GM19324 (cell line): ENCODE results near the gene RHD.
"Not testable (repeated sequence)": the region's sequence is repeated elsewhere in the genome, so short reads cannot be mapped to it uniquely, and the experiment has no call there.

Source experiments
- ATAC-seq: cut with Tn5 transposase; IDR thresholded peaks from one replicate; pipeline ENCODE4 v1.9.1; 2021; ENCODE audit warnings: mild to moderate bottlenecking, moderate library complexity; ENCODE audit not compliant: unreplicated experiment, low FRiP score

RHD gene

DNA sequence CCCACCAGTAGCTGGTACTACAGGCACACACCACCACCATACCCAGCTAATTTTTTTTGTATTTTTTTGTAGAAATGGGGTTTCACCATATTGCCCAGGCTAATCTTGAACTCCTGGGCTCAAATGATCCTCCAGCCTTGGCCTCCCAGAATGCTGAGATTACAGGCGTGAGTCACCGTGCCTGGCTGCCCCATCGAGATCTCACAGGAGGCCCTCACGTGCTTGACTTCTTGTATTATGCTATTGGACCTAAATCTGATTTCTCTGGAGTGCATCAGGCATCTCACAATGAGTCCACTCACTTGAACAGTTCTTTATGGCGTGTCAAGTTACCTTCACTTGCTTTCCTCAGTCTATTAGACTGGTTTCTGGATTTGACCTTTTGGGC, 15.7 kb upstream of the RHD start:
- no peak for ATAC-seq

DNA sequence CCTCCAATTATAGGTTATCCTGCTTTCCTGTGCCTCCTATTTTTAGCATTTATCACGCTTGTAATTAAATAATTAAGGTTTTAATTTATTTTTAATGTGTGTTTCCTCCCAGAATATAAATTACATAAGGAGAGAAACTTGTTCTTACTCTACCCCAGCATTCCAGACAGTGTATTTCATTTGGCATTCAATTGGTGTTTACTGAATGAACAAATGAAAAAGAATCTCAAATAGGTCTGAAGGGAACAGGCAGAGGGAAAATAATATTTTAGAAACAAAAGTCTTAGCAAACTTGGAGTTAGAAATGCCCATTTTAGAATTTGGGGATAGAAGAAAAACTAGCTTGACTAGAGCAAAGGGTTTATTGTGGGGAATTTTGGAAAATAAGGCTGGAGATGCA, 15.1 kb upstream of the RHD start:
- ATAC-seq, result no peak

DNA sequence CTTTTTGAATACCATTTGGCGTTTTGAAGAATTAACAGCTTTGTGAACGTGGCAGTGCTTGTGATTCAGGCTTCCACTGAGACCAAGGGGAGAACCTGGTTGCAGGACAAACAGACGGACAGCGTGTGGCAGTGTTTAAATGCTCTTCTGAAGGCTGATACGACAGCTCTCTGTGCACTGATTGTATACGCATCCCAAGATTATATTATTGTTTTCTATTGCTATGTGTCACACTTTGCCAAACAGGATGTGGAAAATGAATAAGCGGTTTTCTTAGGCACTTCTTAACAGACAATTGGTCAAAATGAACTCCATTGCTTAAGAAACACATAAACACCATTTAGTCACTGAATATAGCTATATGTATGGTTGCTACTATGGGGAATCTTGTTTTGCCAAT, 12.5 kb upstream of the RHD start:
- not testable (repeated sequence) for ATAC-seq

DNA sequence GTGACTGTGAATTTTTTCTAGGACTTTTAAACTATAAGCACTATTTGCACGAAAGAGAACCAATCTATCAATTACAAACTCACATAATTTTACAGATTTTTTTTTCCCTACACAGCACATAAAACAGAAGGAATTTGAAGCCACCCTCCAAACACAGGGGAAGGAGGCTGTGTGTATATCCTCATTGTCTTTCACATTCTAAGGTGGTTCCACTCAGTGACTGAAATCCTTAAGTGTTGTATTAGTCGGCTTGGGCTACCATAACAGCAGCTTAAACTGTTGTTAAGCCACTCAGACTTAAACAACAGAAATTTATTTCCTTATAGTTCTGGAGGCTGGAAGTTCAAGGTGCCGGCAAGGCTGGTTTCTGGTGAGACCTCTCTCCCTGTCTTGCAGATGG, 12.0 kb upstream of the RHD start:
- not testable (repeated sequence) for ATAC-seq

DNA sequence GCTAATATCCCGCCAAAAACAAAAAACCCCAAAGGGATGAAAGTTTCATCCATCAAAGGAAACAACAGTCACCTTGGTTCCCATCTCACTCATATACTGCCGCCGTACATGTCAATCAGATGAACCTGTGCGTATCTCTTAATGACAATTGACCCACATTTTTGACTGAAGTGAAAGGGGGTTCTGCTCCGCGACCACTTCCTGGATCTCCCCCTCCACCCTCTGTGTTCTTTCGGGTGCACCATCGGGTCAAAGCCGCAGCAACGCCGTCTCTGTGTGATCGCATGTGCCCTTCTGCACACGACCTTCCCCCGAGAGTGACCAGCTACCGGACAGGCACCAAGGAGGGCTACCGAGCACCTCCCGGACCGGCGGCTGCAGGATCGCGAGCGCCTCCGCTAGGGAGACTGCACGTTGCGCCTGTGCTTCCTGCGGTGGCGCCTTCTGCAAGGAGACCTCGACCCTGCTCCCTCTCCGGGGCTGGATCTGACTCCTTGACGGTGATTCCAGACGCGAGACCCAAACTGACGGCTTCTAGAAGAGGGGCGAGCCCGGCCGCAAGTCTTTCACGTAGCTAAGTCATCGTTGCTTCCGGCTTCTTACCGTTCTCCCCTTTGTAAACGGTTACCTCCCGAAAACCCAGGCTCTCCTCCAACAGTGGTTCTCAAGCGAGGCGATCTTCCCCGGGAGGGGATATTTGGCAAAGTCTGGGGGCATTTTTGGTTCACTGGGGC, 5.6 kb upstream of the RHD start:
- peak; percentile 11 for ATAC-seq

DNA sequence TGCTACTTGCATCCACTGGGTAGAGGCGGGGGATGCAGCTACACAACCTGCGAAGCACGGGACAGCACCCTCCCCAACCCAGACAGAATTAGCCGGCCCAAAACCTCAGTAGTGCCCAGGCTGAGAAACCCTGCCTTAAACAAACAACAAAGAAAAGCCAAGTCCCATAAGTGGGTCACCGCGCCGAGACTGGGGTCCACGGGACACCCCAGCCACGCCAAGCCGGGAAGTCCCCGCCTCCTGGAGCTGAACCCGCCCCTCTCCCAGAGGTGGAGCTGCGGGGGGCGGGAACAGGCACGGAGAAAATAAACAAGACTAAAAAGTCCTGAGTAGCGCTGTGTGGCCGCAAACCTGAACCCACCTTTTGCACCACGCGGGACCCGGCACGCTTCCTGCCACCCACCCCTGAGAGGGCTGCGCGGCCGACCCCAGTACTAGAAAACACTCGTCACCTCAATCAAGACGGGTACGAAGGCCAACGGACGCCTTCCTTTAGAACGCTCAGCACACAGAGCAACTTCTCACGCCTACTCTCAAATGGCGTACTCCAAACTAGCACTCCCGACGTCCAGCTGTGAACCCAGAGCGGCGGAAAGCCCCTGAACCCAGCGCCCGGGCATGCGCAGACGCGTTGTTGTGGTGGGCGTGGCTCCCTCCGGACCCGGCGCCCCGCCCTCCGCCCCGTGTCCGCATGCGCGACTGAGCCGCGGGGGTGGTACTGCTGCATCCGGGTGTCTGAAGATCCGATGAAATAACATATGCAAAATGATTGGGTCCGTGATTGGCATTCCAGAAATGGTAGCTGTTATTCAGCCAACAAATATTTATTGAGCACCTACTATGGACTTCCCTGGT, 4.8 kb upstream of the RHD start:
- ATAC-seq, result peak; percentile 84

DNA sequence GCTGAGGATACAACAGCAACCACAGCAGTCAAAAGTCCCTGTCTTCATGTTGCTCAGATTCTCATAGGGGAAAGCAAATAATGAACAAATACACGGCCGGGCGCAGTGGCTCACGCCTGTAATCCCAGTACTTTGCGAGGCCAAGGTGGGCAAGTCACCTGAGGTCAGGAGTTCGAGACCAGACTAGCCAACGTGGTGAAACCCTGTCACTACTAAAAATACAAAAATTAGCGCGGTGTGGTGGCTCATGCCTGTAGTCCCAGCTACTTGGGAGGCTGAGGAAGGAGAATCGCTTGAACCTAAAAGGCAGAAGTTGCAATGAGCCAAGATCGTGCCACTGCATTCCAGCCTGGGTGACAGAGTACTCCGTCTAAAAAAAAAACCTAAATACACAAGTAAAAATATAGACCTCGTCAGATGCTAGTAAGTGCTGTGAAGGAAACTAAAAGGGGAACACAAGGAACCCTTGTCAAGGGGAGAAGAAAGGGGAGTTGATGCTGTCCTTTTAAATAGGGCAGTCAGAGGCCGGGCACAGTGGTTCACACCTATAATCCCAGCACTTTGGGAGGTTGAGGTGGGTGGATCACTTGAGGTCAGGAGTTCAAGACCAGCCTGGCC, 4.1 kb upstream of the RHD start:
- ATAC-seq, result not testable (repeated sequence)

DNA sequence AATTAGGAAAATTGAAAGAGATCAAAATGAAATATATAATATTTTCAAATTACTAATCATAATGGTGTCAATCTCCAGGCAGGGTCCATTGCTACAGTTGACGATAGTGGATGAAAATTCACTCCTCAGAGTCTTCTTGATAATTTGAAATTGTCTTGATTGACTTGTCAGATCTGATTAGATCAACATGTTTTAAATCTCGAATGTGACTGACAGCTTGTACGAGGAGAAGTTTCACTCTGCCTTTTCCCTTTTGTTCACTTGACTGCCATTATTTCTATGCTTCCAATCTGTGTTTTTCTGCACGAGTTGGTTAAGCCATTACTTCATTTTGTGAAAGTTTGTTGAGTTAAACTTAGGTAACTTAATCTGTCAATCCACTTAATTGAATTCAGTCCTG, 3.3 kb downstream of the RHD start:
- ATAC-seq, result not testable (repeated sequence)

DNA sequence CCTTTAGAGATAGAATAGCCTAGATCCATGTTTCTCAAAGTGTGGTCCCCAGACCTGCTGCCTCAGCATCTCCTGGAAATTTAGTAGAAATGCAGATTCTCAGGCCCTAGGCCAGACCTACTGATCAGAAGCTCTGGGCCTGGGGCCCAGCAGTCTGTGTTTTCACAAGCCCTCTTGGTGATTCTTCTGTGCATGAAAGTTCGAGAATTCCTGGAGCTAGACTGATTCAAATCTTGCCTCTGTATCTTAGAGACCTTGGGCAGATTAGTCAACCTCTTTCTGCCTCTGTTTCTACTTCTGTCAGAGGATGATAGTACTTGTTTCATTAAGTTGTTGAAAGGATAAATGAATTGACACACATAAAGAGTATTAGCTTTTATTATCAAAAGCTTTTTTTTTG, 5.0 kb downstream of the RHD start:
- not testable (repeated sequence) for ATAC-seq

DNA sequence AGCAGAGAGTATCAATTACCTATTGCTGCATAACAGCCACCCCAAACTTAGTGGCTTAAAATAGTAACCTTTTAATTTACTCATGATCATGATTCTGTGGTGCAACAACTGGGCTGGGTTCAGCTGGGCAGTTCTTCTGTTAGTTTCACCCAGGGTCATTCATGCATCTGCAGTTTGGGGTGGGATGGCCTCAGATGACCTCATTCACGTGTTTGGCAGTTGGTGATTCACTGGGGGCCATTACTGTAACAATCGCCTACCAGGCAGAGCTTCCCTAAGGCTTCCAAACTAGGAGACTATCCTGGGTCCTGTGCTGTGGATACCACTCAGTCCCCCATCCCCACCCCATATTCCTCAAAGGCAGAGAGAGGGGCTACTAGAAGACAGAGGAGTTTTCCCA, 6.0 kb downstream of the RHD start:
- not testable (repeated sequence) for ATAC-seq

DNA sequence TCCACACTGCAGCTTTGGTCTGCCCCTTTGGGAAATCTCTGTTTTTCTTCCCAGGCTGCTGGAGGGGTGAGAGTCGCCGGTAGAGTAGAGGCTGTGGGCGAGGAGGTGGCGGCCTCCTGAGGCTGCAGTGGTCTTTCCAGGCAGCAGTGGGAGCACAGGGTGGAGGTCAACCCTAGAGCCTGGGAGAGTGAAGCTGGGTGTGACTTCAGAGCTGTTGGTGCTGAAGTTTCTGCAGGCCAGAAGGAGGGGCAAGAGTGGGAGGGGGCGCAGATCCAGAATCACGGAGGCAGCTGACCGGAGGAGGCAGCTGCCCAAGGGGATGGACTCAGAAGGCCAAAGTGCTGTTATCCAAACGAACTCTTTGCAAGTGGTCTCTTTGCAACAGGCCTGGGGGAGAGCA, 6.5 kb downstream of the RHD start:
- ATAC-seq, result not testable (repeated sequence)

DNA sequence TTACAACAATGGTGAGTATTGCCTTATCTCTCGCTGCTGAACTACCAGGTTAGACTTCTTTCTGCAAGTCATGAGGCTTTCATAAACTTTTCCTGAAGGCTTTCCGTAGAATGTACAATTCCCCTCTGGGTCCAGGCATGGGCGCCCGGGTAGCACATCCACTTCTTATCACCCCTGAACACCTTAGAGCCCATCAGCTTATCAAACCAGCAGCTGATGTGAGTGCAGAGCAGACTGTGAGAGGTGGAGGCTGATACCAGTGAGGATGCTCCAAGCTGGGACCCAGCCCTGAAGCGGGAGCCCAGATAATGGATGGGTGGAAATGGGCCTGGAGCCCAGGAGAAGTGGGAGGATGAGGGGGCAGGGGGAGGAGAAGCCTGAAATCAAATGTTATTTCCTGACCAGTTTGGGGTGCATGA, 7.4 kb downstream of the RHD start:
- ATAC-seq, result not testable (repeated sequence)

DNA sequence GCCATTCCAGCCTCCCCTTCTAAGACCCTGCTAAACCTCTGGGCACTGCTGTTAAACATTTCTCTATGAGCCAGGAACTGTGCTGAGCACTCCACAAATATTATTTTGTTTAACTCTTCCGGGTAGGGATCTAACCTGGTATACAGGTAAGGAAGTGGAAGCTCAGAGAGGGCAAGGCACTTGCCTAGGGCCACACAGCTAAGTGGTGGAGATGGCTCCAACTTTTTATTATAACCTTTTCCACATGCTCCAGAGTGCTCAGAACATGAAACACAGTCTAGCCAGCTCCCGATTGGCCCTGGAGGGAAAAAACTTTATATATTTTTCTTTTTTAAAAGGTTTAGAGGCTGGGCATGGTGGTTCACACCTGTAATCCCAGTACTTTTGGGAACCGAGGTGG, 13.6 kb downstream of the RHD start:
- ATAC-seq, result not testable (repeated sequence)

DNA sequence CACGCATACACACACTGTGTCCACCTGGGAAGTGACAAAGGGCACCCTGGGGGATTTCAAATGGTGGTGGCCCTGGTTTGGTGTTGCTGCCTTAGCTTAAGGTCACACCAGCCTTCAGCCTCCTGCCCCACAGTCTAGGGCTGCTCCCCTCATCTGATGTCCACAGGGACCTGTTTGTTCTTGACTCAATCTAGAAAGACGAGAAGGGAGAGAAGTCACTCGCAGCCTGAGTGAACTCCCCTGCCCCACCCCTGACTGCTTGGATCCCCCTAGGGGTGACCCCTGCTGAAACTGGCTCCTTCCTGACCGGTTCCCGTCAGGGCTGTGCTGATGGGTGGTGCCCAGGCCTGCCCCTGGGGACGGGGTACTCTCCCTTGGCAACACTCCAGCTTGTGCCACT, 14.9 kb downstream of the RHD start:
- not testable (repeated sequence) for ATAC-seq

DNA sequence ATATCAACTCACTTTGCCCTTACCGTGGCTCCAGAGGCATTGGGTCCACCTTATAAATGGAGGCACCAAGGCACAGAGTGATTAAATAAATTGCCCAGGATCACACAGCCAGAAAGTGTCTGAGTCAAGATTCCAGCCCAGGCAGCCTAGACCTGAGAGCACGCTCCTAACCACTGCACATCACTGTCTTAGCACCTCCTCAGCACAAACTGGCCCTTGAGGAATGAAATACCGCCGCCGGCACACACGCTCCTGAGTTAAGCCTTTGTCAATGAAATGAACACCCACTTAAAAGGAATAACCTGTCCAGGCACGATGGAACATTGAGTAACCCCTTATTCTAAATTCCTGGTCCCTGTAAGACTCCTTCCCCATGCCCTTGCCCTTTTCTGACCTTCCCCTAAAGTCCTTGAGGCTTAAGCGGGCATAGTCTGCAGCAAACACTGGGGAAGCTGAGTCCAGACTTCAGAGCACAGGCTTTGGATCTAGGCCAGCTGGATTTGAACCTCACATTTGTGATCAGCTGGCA, 16.3 kb downstream of the RHD start:
- not testable (repeated sequence) for ATAC-seq

DNA sequence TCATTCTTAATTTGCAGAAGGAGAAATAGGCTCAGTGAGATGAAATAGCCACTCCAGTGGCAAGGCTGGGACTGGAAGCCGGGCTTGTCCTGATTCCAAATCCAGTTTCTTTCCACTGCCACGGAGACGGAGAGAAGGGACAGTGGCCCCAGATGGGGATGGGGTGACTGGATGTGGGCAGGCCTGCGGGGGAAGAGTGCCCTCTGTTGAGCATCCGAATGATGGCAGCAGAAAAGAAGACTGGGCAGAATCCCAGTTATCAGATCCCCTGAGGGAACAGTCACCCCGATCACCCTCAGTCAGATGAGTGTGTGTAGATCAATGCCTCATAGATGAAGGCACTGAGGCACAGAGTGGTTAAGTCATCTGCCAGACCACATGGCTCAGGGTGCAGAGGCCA, 17.7 kb downstream of the RHD start:
- not testable (repeated sequence) for ATAC-seq

DNA sequence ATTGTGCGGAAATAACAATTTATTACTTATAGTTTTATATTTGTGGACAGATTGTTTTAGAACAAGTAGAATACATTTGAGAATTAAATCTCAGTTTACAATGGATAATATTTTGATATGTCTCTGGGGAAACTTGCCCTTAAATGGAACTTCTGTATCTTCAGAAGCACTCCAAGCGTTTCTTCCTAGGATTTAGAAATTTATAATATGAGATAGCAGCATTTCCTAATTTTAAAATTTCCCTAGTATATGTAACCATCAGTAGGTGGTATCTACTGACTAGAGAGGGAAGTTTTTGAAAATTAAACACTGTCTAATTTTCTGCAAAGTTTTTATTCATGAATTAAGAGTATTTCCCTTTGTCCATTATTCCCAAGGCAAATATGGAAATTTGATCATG, 21.1 kb downstream of the RHD start:
- not testable (repeated sequence) for ATAC-seq

DNA sequence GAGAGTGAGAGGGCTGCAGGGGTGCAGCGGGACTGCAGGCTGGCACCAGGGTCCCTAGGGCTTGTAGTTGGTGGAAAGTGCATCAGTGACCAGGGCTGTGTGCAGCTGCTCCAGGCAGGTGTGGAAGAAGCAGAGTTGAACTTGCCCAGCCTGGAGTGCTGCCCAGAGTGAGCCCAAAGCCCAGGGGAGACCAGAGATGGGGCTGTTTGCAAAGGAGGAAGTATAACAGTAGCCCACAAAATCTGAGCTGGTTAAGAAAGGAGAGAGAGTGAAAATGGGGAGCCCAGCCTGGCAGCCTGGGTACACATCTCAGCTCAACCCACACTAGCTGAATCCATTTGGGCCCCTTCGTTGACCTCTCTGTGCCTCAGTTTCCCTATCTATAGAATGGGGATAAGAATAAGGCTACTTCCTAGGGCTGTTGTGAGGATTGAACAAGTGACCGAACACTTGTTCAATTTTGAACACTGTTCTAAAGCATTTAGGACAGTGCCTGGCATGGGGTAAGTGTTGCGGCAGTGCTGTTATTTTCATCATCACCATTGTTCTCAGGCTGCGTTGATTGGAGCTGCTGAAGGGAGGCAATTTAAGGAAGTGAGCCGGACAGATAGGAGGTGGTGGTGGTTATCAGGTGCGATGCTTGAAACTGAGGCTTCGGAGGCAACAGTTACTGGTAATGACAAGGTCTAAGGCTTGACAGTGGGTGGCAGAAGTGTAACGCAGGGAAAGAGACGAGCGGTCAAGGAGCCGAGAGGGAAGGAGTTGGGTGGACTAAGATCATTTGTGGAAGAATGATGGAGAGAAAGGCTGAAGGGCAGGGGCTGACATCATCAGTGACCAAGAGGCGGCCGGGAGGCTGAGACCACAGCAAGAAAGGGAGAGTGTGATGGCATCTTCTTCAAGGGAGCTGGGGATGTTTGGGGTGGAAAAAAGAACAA, 22.8 kb downstream of the RHD start:
- not testable (repeated sequence) for ATAC-seq

DNA sequence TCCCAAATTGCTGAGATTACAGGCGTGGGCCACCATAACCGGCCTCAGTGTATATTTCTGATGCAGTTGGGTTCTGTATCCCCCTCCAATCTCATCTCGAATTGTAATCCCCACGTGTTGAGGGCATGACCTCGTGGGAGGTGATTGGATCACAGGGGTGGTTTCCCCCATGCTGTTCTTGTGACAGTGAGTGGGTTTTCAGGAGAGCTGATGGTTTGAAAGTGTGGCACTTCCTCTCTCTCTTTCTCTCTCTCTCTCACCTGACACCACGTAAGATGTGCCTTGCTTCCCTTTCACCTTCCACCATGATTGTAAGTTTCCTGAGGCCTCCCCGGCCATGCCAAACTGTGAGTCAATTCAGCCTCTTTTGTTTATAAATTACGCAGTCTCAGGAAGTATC, 24.2 kb downstream of the RHD start:
- ATAC-seq, result not testable (repeated sequence)

DNA sequence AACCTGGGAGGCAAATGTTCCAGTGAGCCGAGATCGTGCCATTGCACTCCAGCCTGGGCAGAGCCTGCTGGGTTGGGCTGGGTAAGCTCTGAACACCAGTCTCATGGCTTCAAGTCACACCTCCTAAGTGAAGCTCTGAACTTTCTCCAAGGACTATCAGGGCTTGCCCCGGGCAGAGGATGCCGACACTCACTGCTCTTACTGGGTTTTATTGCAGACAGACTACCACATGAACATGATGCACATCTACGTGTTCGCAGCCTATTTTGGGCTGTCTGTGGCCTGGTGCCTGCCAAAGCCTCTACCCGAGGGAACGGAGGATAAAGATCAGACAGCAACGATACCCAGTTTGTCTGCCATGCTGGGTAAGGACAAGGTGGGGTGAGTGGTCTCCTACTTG, 28.4 kb downstream of the RHD start:
- not testable (repeated sequence) for ATAC-seq
